Measurements from ENCODE around the gene TMPRSS4. TPM values are rescaled to one million over a fixed set of nuclear protein-coding genes. Genes with fewer than 3 reads are reported as not detected.

TMPRSS4 gene
- total and polyA plus RNA-seq, 2 of the 13 experiments (the other 11 are each of a cell fraction or from before 2014, with no cell fraction given): 0.32 TPM; not detected in 1

GRCh38 chr11:118095967-118096367 lies 19.1 kb downstream of the TMPRSS4 start (continued):
- peak; percentile 75; the same call in 1 of the 2 replicates for TF ChIP-seq ZNF710 (CRISPR knock-in tag; IDR thresholded peaks at IDR 0.05; ENCODE audit: borderline replicate concordance)
- TF ChIP-seq RFX1 (IDR thresholded peaks at IDR 0.05): no peak
- TF ChIP-seq ADNP (CRISPR knock-in tag; IDR thresholded peaks at IDR 0.05): no peak
- no peak for TF ChIP-seq ZNF432 (CRISPR knock-in tag; IDR thresholded peaks at IDR 0.05; ENCODE audit: borderline replicate concordance)
- TF ChIP-seq ZSCAN21 (CRISPR knock-in tag; IDR thresholded peaks at IDR 0.05; ENCODE audit: borderline replicate concordance): no peak
- TF ChIP-seq MIER3 (CRISPR knock-in tag; IDR thresholded peaks at IDR 0.05; ENCODE audit: borderline replicate concordance): 0 out of 2 replicates have a peak, but pooled peaks have one; percentile 28
- no peak for TF ChIP-seq POGK (CRISPR knock-in tag; conservative IDR thresholded peaks at IDR 0.05)
- TF ChIP-seq MAFG (CRISPR knock-in tag; IDR thresholded peaks at IDR 0.05): no peak
- no peak for TF ChIP-seq AHR (CRISPR knock-in tag; IDR thresholded peaks at IDR 0.05)
- no peak for TF ChIP-seq ZBTB39 (CRISPR knock-in tag; IDR thresholded peaks at IDR 0.05)
- TF ChIP-seq CBX5 (CRISPR knock-in tag; IDR thresholded peaks at IDR 0.05; ENCODE audit: borderline replicate concordance): no peak; the same call in 1 of the 2 replicates
- no peak for TF ChIP-seq PHB2 (IDR thresholded peaks at IDR 0.05; ENCODE audit: partially characterized antibody)
- 0 out of 2 replicates have a peak, but pooled peaks have one; percentile 14 for TF ChIP-seq PATZ1 (CRISPR knock-in tag; IDR thresholded peaks at IDR 0.05)
- no peak for TF ChIP-seq MXD4 (CRISPR knock-in tag; IDR thresholded peaks at IDR 0.05)
- TF ChIP-seq KLF15 (CRISPR knock-in tag; IDR thresholded peaks at IDR 0.05; ENCODE audit: borderline replicate concordance): no peak
- TF ChIP-seq IKZF4 (CRISPR knock-in tag; IDR thresholded peaks at IDR 0.05; ENCODE audit: borderline replicate concordance, low read depth, not compliant biosample characterization): no peak
- no peak for TF ChIP-seq ZKSCAN1 (IDR thresholded peaks at IDR 0.05; ENCODE audit: low read length)
- TF ChIP-seq SP4 (CRISPR knock-in tag; IDR thresholded peaks at IDR 0.05): no peak
- TF ChIP-seq ZBTB14 (CRISPR knock-in tag; IDR thresholded peaks at IDR 0.05): no peak
- TF ChIP-seq ZNF672 (CRISPR knock-in tag; IDR thresholded peaks at IDR 0.05): no peak

All from HepG2 (cell line).